ENCODE results near the gene KRT33B. TPM values are rescaled to one million over a fixed set of nuclear protein-coding genes. Genes with fewer than 3 reads are reported as not detected.
A peak's percentile ranks its signal among the peaks of the same experiment; 100 is the strongest.

Gene KRT33B
- polyA plus RNA-seq (2013, experiment 1 of 2), result not detected
- polyA plus RNA-seq (2013, experiment 2 of 2), result not detected

- no peak within 1 kb of the TSS for H3K4me3 ChIP-seq (ENCODE audit: insufficient read depth in 1 of 2, low read depth in 1 of 2, low read length in 2 of 2)
- H3K14ac ChIP-seq (ENCODE audit: low read length in 2 of 2), result peak within 1 kb of the TSS in 1 of 2 experiments; percentile 77
- peaks cover 3% of the 10 kb centered on the region for H3K4me1 ChIP-seq (ENCODE audit: control insufficient read depth, insufficient read depth, low read depth, low read length)
- peaks cover 0 to 19% of the 10 kb centered on the region in 2 experiments for H3K27me3 ChIP-seq (ENCODE audit: control insufficient read depth in 1 of 2, insufficient read depth in 1 of 2, low read length in 2 of 2)
- no peak within 1 kb of the TSS for H2BK5ac ChIP-seq (ENCODE audit: low read depth, low read length, poor library complexity, severe bottlenecking)
- DNase-seq, result no peak
- no peak within 1 kb of the TSS for H4K91ac ChIP-seq (ENCODE audit: low read length)
- H3K79me1 ChIP-seq (replicated peaks; ENCODE audit: low read length, poor library complexity, severe bottlenecking), result no peaks in the 10 kb centered on the region
- WGBS, result 100% methylated on average over 1 of the region's 1 CpG
- H3K9me3 ChIP-seq (ENCODE audit: control insufficient read depth, low read length), result peaks cover 14% of the 10 kb centered on the region
- H2BK12ac ChIP-seq (ENCODE audit: low read length in 2 of 2), result peak within 1 kb of the TSS in 1 of 2 experiments; percentile 55
- H3K9ac ChIP-seq (ENCODE audit: low read length), result no peak within 1 kb of the TSS
- no peak within 1 kb of the TSS for H2BK120ac ChIP-seq (ENCODE audit: low read depth, low read length)
- H3K36me3 ChIP-seq (ENCODE audit: control insufficient read depth in 1 of 2, insufficient read depth in 2 of 2, low read depth in 1 of 2, low read length in 2 of 2), result no peaks in the 10 kb centered on the region
- H3K4ac ChIP-seq (ENCODE audit: low read depth in 1 of 2, low read length in 2 of 2), result no peak within 1 kb of the TSS
- H2AFZ ChIP-seq (ENCODE audit: low read depth, low read length), result no peak within 1 kb of the TSS
- no peak within 1 kb of the TSS for H3K27ac ChIP-seq (ENCODE audit: low read length, poor library complexity, severe bottlenecking)
- H2AK5ac ChIP-seq (ENCODE audit: low read length, severe bottlenecking), result peak within 1 kb of the TSS; percentile 64
- no peak within 1 kb of the TSS for H3K23ac ChIP-seq (ENCODE audit: low read length in 2 of 2)
- no peak within 1 kb of the TSS for H4K8ac ChIP-seq (ENCODE audit: low read length)
- no peak within 1 kb of the TSS for H2BK15ac ChIP-seq (ENCODE audit: low read depth, poor library complexity, severe bottlenecking)
- H3K18ac ChIP-seq (ENCODE audit: low read depth in 1 of 2, low read length in 2 of 2), result no peak within 1 kb of the TSS
- H3K4me2 ChIP-seq (ENCODE audit: low read length, poor library complexity, severe bottlenecking), result no peak within 1 kb of the TSS
Observed at GRCh38 chr17:41369713-41370112, at the start of gene KRT33B. Gene KRT33B, minus strand, starts transcription at chr17:41369813. Its CDS starts 63 bp downstream, at chr17:41369750.

- no peak overlapping the region for H2BK5ac ChIP-seq (ENCODE audit: low read depth, low read length, poor library complexity, severe bottlenecking)
- no peaks in the 10 kb centered on the region for H3K9me3 ChIP-seq (ENCODE audit: control insufficient read depth, low read length)
- no peak for DNase-seq
- H2AK5ac ChIP-seq (ENCODE audit: low read length, severe bottlenecking), result peak overlapping the region; percentile 69
- WGBS, result 97% methylated on average over 6 of the region's 7 CpGs
- H2AFZ ChIP-seq (ENCODE audit: low read depth, low read length), result no peak overlapping the region
- no peak overlapping the region for H3K23ac ChIP-seq (ENCODE audit: low read length in 2 of 2)
- peaks cover 18% of the 10 kb centered on the region for H3K4me1 ChIP-seq (ENCODE audit: control insufficient read depth, insufficient read depth, low read depth, low read length)
- H3K18ac ChIP-seq (ENCODE audit: low read depth in 1 of 2, low read length in 2 of 2), result no peak overlapping the region
- H3K9ac ChIP-seq (ENCODE audit: low read length), result no peak overlapping the region
- no peak overlapping the region for H3K4ac ChIP-seq (ENCODE audit: low read depth in 1 of 2, low read length in 2 of 2)
- H3K27me3 ChIP-seq (ENCODE audit: control insufficient read depth in 1 of 2, insufficient read depth in 1 of 2, low read length in 2 of 2), result peaks cover 0 to 23% of the 10 kb centered on the region in 2 experiments
- no peak overlapping the region for H2BK120ac ChIP-seq (ENCODE audit: low read depth, low read length)
- H3K79me1 ChIP-seq (replicated peaks; ENCODE audit: low read length, poor library complexity, severe bottlenecking), result no peaks in the 10 kb centered on the region
- no peak overlapping the region for H3K27ac ChIP-seq (ENCODE audit: low read length, poor library complexity, severe bottlenecking)
- H2BK12ac ChIP-seq (ENCODE audit: low read length in 2 of 2), result no peak overlapping the region
- H3K36me3 ChIP-seq (ENCODE audit: control insufficient read depth in 1 of 2, insufficient read depth in 2 of 2, low read depth in 1 of 2, low read length in 2 of 2), result no peaks in the 10 kb centered on the region
- H3K4me2 ChIP-seq (ENCODE audit: low read length, poor library complexity, severe bottlenecking), result no peak overlapping the region
- H3K14ac ChIP-seq (ENCODE audit: low read length in 2 of 2), result no peak overlapping the region
- H2BK15ac ChIP-seq (ENCODE audit: low read depth, poor library complexity, severe bottlenecking), result no peak overlapping the region
- H4K8ac ChIP-seq (ENCODE audit: low read length), result no peak overlapping the region
- H3K4me3 ChIP-seq (ENCODE audit: insufficient read depth in 1 of 2, low read depth in 1 of 2, low read length in 2 of 2), result no peak overlapping the region
- H4K91ac ChIP-seq (ENCODE audit: low read length), result no peak overlapping the region
Observed at GRCh38 chr17:41418116-41418860, 48.7 kb upstream of the KRT33B start.

DNA sequence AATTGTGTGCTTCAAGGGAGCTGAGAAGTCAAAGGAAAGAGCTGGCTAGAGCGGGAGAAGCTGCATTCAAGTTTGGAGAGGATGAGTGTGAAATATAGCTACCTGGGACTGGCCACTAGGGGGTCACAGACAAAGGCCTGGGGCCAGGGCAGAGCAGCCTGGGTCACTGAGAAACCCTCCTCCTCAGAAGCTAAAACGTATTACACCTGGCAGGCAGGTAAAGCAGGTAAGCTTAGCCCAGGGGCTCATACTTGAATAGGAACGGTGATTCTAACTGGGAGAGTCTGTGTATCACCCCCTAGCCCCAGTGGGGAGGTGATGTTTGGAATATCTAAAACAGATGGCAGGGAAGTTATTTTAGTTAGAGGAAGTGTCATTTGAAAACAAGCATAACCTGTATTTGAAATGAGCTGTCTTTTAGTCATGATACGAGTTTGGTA, 48.0 kb upstream of the KRT33B start:
- Histone ChIP-seq H3K4me1 (ENCODE audit: control insufficient read depth, insufficient read depth, low read depth, low read length) (peaks cover 18% of the 10 kb centered on the region), H3K9me3 (ENCODE audit: control insufficient read depth, low read length) (no peaks in the 10 kb centered on the region), H2AK5ac (ENCODE audit: low read length, severe bottlenecking) (peak overlapping the region; percentile 92), H3K27ac (ENCODE audit: low read length, poor library complexity, severe bottlenecking) (no peak overlapping the region), H3K4ac (ENCODE audit: low read depth in 1 of 2, low read length in 2 of 2) (no peak overlapping the region), H3K27me3 (ENCODE audit: control insufficient read depth in 1 of 2, insufficient read depth in 1 of 2, low read length in 2 of 2) (peaks cover 0 to 17% of the 10 kb centered on the region in 2 experiments), H3K36me3 (ENCODE audit: control insufficient read depth in 1 of 2, insufficient read depth in 2 of 2, low read depth in 1 of 2, low read length in 2 of 2) (no peaks in the 10 kb centered on the region), H2BK120ac (ENCODE audit: low read depth, low read length) (no peak overlapping the region), H2BK15ac (ENCODE audit: low read depth, poor library complexity, severe bottlenecking) (no peak overlapping the region), H2BK5ac (ENCODE audit: low read depth, low read length, poor library complexity, severe bottlenecking) (no peak overlapping the region), H4K8ac (ENCODE audit: low read length) (no peak overlapping the region), H3K79me1 (replicated peaks; ENCODE audit: low read length, poor library complexity, severe bottlenecking) (no peaks in the 10 kb centered on the region), H3K4me3 (ENCODE audit: insufficient read depth in 1 of 2, low read depth in 1 of 2, low read length in 2 of 2) (no peak overlapping the region), H3K14ac (ENCODE audit: low read length in 2 of 2) (no peak overlapping the region), H2AFZ (ENCODE audit: low read depth, low read length) (no peak overlapping the region), H2BK12ac (ENCODE audit: low read length in 2 of 2) (no peak overlapping the region), H3K18ac (ENCODE audit: low read depth in 1 of 2, low read length in 2 of 2) (no peak overlapping the region), H3K9ac (ENCODE audit: low read length) (no peak overlapping the region), H4K91ac (ENCODE audit: low read length) (no peak overlapping the region), H3K23ac (ENCODE audit: low read length in 2 of 2) (no peak overlapping the region), H3K4me2 (ENCODE audit: low read length, poor library complexity, severe bottlenecking) (no peak overlapping the region)
- 49% methylated on average over 4 of the region's 4 CpGs for WGBS
- no peak for DNase-seq

GRCh38 chr17:41417127-41417526, 47.5 kb upstream of the KRT33B start:
- peaks cover 0 to 12% of the 10 kb centered on the region in 2 experiments for H3K27me3 ChIP-seq (ENCODE audit: control insufficient read depth in 1 of 2, insufficient read depth in 1 of 2, low read length in 2 of 2)
- no peaks in the 10 kb centered on the region for H3K36me3 ChIP-seq (ENCODE audit: control insufficient read depth in 1 of 2, insufficient read depth in 2 of 2, low read depth in 1 of 2, low read length in 2 of 2)
- peak overlapping the region; percentile 92 for H2AK5ac ChIP-seq (ENCODE audit: low read length, severe bottlenecking)
- H3K27ac ChIP-seq (ENCODE audit: low read length, poor library complexity, severe bottlenecking), result no peak overlapping the region
- H3K14ac ChIP-seq (ENCODE audit: low read length in 2 of 2), result no peak overlapping the region
- no peak overlapping the region for H2BK5ac ChIP-seq (ENCODE audit: low read depth, low read length, poor library complexity, severe bottlenecking)
- H2BK12ac ChIP-seq (ENCODE audit: low read length in 2 of 2), result no peak overlapping the region
- no peak overlapping the region for H2AFZ ChIP-seq (ENCODE audit: low read depth, low read length)
- H2BK15ac ChIP-seq (ENCODE audit: low read depth, poor library complexity, severe bottlenecking), result no peak overlapping the region
- H4K8ac ChIP-seq (ENCODE audit: low read length), result no peak overlapping the region
- 100% methylated on average over 5 of the region's 6 CpGs for WGBS
- H2BK120ac ChIP-seq (ENCODE audit: low read depth, low read length), result no peak overlapping the region
- H3K79me1 ChIP-seq (replicated peaks; ENCODE audit: low read length, poor library complexity, severe bottlenecking), result no peaks in the 10 kb centered on the region
- no peak overlapping the region for H3K9ac ChIP-seq (ENCODE audit: low read length)
- no peak overlapping the region for H3K23ac ChIP-seq (ENCODE audit: low read length in 2 of 2)
- peaks cover 18% of the 10 kb centered on the region for H3K4me1 ChIP-seq (ENCODE audit: control insufficient read depth, insufficient read depth, low read depth, low read length)
- H3K18ac ChIP-seq (ENCODE audit: low read depth in 1 of 2, low read length in 2 of 2), result no peak overlapping the region
- no peaks in the 10 kb centered on the region for H3K9me3 ChIP-seq (ENCODE audit: control insufficient read depth, low read length)
- no peak overlapping the region for H3K4me2 ChIP-seq (ENCODE audit: low read length, poor library complexity, severe bottlenecking)
- H3K4ac ChIP-seq (ENCODE audit: low read depth in 1 of 2, low read length in 2 of 2), result no peak overlapping the region
- no peak overlapping the region for H4K91ac ChIP-seq (ENCODE audit: low read length)
- H3K4me3 ChIP-seq (ENCODE audit: insufficient read depth in 1 of 2, low read depth in 1 of 2, low read length in 2 of 2), result no peak overlapping the region
- DNase-seq, result no peak

Measured in mesenchymal stem cell (in vitro differentiated cells and primary cell).